GM12874 (cell line): Measurements from ENCODE around the gene TMEFF2.

Source experiments
- TF ChIP-seq, protein P1 (sequence below): IDR thresholded peaks from 2 replicates; pipeline ENCODE4 v1.5.1; 2011; ENCODE audit warnings: low read depth, mild to moderate bottlenecking, control low read depth, low read length, moderate library complexity; ENCODE audit not compliant: insufficient read depth

TMEFF2 gene

DNA sequence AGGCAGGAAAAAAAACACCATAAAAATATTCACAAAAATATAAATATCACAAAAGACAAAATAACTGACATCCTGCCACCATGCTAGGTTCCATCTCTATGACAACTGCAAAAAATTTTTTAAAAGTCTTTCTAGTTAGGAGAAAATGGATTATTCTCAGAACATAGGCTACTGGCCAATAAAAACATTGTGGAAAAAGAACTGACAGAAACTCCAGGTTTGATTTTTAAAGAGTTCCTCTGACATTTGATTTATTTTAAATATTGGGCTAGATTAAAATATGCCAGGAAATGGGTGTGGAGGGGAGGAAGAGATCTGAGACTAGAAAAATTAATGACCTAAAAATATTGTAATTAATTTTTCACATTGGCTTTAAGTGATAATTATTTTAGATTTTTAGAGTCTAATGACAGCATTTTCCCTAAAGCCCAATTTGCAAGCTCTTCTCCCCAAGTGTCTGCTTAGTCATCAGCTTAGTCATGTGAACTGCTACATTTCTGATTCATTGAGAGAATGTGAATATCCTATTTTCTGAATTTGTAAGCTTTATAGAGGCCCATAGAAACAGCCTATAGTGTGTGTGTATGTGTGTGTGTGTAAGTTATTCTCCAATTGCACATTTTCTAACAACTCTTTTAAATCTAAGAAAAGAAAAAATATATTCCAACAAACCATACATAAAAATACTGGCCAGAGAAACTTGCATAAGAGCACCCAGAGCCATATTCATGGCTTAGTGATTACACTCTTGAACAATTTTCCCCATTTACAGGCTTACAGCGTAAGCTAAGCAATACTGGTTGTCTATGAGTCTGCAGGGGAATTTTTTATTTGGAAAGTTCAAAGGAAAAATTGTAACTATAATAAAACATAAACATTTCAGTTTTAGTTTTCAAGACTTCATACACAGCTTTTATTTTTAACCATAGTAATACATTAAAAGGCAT is 48.4 kb downstream of the TMEFF2 start:
- TF ChIP-seq, protein P1, sequence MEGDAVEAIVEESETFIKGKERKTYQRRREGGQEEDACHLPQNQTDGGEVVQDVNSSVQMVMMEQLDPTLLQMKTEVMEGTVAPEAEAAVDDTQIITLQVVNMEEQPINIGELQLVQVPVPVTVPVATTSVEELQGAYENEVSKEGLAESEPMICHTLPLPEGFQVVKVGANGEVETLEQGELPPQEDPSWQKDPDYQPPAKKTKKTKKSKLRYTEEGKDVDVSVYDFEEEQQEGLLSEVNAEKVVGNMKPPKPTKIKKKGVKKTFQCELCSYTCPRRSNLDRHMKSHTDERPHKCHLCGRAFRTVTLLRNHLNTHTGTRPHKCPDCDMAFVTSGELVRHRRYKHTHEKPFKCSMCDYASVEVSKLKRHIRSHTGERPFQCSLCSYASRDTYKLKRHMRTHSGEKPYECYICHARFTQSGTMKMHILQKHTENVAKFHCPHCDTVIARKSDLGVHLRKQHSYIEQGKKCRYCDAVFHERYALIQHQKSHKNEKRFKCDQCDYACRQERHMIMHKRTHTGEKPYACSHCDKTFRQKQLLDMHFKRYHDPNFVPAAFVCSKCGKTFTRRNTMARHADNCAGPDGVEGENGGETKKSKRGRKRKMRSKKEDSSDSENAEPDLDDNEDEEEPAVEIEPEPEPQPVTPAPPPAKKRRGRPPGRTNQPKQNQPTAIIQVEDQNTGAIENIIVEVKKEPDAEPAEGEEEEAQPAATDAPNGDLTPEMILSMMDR = no peak

DNA sequence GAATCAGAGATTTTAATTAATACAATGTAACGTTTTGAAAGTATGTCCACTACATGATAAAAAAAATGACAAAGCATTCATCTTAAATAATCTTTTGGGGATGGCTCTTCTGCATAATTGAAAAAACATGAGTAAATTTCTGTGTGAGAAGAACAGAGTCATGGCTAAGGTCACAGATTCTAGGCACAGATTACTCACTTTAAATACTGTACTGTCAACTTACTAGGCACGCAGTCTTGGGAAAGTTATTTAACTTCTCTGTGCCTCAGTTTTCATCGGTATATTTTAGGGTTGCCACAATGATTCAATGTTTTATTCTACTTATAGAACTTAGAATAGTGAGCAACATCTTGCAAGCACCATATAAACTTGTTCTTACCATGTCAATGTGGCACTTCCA is 49.2 kb downstream of the TMEFF2 start:
- TF ChIP-seq, protein P1 = no peak

DNA sequence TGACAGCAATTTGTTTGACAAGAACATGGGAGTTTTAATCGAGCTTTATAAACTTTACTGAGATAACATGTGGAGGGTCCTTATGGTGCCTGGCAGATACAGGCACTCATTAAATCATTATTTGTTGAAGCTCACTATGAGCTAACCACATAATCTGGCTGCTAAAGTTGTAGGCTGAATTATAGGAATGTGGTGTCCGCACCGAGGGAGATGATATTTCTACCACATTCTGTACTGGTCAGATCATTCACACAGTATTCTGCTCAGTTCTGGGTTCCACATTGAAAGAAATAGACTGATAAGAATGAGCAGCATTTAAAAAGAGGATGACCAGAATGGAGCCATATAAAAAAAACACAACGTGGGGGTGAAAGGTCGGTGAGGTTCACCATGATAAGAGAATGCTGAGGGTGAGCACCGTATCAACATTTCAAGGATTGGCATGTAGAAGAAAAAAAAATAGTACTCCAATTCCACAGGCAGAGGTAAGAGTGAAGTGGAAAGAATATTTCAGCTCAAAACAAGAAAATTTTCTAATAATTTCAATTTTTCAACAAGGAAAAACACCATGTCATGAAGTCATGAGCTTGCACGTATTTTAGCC is 54.4 kb downstream of the TMEFF2 start:
- TF ChIP-seq, protein P1 = no peak

DNA sequence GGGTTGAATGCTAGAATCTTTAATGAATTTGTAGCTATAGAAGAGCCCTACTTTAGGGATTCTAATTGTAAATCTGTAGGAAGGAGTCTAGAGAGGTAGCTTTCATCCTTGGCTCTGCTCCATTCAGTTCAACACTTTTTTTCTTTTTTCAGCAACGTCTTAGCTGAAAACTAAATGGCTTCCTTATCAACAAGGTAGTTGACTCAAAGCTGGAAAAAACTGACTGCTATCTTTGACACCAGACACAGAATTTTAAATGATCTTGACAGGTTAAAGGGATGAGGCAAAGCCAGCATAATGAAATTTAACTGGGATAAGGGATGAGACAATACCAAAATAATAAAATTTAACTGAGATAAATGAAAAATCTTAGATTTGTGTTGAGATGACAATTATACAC is 54.9 kb downstream of the TMEFF2 start:
- TF ChIP-seq, protein P1 = no peak

DNA sequence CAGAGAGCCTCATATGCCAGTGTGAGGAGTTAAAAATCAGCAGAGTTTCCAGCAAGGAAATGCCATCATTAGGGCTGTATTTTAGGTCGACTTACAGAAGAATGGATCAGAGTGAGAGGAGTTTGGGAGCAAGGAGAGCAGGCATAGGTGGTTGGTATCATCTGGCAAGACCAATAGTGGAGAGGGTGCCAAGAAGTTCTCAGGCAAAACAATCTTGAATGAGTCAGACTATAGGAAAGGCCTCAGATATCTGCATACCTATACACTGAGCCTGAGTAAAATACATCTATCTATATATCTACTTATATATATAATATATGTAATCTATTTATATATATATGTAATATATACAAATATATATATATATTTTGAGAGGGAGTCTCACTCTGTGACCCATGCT is 57.3 kb downstream of the TMEFF2 start:
- TF ChIP-seq, protein P1 = no peak

DNA sequence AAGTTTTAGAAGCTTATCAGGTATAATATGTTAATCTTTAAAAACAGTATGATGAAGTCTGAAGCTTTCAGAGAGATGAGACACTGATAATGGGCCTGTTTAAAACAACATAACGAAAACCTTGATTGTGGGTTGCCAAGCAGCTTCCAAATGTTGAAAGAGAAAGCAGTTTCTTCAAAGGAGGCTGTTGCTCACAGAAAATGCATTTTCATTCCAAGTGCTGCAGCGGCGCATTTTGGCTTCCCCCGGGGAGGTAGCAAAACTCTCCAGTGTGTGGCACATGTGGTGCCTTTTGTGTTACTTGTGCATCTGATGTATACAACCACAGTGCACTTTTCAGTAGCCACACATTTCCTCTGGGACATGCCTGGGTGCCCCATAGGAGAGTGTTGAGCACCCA is 66.1 kb downstream of the TMEFF2 start:
- TF ChIP-seq, protein P1 = no peak

DNA sequence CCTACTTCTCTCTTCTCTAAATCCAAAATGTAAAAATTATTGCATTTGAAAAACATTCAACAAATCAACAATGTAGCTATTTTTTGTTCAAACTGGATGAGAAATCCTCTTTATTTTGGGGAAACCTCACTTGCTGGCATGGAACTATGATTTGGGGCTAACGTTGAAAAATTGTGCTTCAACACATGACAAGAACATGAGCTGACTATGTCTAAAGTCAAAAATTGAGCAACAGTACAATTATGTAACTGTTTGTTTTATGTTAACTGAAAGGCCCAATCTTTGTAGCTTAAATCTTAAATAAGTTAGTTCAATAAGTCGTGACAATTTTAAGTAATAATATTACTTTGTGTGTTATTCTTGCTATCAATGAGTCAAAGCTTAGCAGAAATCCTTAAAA is 67.3 kb downstream of the TMEFF2 start:
- TF ChIP-seq, protein P1 = no peak
